Activated CD4-positive, alpha-beta T cell treated with anti-CD3 and anti-CD28 coated beads for 36 hours (primary cell): Measurements from ENCODE around the gene BRSK1. TPM values are rescaled to one million over a fixed set of nuclear protein-coding genes. Genes with fewer than 3 reads are reported as not detected.

Source experiments
- ATAC-seq: fragments of 200-7000 bp; cut with Tn5 transposase; one replicate; pipeline ENCODE4 v1.10.0; 2021; ENCODE audit warnings: mild to moderate bottlenecking, moderate library complexity
- CTCF ChIA-PET: fragments of 350-600 bp; sonication (Branson Sonifier 250); formaldehyde crosslinking; loops from one replicate; lab custom pipeline; 2021; ENCODE audit warnings: antibody characterized with exemption; lab: Charles Lee
- POLR2A ChIA-PET: fragments of 350-600 bp; sonication (Branson Sonifier 250); formaldehyde crosslinking; loops from one replicate; lab custom pipeline; 2021; ENCODE audit warnings: antibody characterized with exemption, inconsistent platforms; lab: Charles Lee
- DNase-seq: peaks from one replicate; pipeline ENCODE4 v3.0.0-alpha.2; 2020
- H3K27ac Mint-ChIP-seq: one replicate; pipeline ENCODE4 v1.8.0; 2021; ENCODE audit warnings: mixed read lengths
- H3K27me3 Mint-ChIP-seq: one replicate; pipeline ENCODE4 v1.8.0; 2021; ENCODE audit warnings: mixed read lengths
- H3K36me3 Mint-ChIP-seq: one replicate; pipeline ENCODE4 v1.8.0; 2021; ENCODE audit warnings: low read depth, mixed read lengths
- H3K4me1 Mint-ChIP-seq: one replicate; pipeline ENCODE4 v1.8.0; 2021; ENCODE audit warnings: mixed read lengths
- H3K4me3 Mint-ChIP-seq: one replicate; pipeline ENCODE4 v1.8.0; 2021; ENCODE audit warnings: mild to moderate bottlenecking, moderate library complexity, mixed read lengths
- H3K9me3 Mint-ChIP-seq: one replicate; pipeline ENCODE4 v1.8.0; 2021; ENCODE audit warnings: low read depth, mixed read lengths
- intact Hi-C, 2 experiments: fragments of 100-400 bp; cut with DNase I in 1 of 2; cut with micrococcal nuclease in 1 of 2; formaldehyde crosslinking; loops; one replicate each; pipeline versions ENCODE4 v1.14.2 to v1.15.1; 2022 to 2024; cut with DNase I, micrococcal nuclease
- microRNA-seq: library from miRNA; unstranded; fragments of <30 nt; microRNA quantifications from one replicate; pipeline ENCODE4 v1.2.0, GENCODE V29; 2021; ENCODE audit warnings: borderline replicate concordance
- total RNA-seq, 2 experiments: library from RNA; stranded (reverse); gene quantifications; one replicate each; pipeline ENCODE4 v1.2.3, GENCODE V29; 2021

The BRSK1 gene
- total RNA-seq, 2 experiments from 2014 or later = 4.1 to 4.5 TPM

DNA sequence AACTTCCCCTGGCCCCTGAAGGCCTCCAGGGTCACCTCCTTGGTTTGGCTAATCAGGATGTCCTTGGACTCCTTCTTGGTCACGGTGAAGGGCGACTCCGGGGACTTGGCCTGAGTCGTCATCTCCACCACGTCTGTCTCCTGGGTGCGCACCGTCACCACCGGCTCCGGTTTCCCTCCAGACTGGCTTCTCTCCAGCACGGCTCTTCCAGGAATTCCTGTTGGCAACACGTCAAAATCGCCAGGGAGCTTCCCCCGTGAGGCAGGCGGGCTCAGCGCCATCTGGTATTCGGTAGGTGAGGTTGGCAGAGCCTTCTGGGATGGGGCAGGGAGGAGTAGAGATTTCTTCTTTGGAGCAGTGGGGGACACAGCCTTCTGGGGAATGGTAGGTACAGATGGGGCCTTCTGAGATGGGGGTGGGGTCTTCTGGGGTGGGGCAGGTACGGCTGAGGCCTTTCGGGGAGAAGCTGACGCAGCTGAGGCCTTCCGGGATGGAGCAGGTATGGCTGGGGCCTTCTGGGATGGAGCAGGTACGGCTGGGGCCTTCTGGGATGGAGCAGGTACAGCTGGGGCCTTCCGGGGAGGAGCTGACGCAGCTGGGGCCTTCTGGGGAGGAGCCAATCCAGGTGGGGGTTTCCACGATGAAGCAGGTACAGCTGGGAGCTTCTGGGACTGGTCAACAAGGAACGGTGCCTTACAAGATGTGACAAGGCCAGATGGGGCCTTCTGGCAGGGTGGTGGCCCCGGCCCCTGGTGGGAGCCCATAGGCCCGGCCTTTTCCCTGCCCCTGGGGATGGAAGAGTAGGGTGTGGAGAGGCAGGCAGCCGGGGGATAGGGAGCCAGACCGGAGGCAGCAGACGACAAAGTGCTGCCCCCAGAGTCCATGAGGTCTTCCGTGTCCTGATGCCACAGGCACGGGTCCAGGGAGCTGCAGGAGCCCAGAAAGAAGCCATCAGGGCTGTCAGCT lies 75.4 kb downstream of the BRSK1 start:
- DNase-seq (no peak), ATAC-seq (no peak)
- Mint-ChIP-seq H3K9me3 (no peaks in the 10 kb centered on the region), H3K27ac (no peak overlapping the region), H3K4me3 (no peak overlapping the region), H3K4me1 (no peaks in the 10 kb centered on the region), H3K27me3 (peaks cover 14% of the 10 kb centered on the region), H3K36me3 (no peaks in the 10 kb centered on the region)
- intact Hi-C loops = no loop called here
- CTCF ChIA-PET = no interaction called here
- POLR2A ChIA-PET = no interaction called here

DNA sequence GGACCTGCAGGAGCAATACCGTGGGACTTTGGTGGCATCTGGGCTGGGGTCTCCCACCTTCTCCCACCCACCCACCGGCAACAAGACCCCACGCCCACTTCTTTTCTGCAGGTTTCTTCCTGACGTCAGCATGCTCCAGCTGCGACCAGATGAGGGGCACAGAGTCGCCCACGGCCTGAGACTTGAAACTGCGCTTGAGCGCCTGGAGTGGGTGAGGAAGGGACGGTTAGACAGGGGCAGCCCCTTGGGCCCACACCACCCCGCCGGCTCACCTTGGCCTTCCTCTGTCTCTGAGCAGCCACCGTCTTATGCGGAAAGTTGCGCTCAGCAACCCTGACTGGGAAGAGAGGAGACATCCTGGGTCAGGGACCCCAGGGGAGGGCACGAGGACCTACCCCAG lies 77.1 kb downstream of the BRSK1 start:
- H3K4me1 Mint-ChIP-seq = no peaks in the 10 kb centered on the region
- peaks cover 9% of the 10 kb centered on the region for H3K27me3 Mint-ChIP-seq
- H3K9me3 Mint-ChIP-seq = no peaks in the 10 kb centered on the region
- ChIA-PET POLR2A (no interaction called here), CTCF (interaction anchor here (0.9 to 1.0 kb wide), 2 partner anchors 12 to 23 kb away, joined by 3 read pairs; no protein-coding TSS in a partner anchor)
- intact Hi-C loops = no loop called here
- no peaks in the 10 kb centered on the region for H3K36me3 Mint-ChIP-seq
- H3K4me3 Mint-ChIP-seq = no peak overlapping the region
- no peak for DNase-seq
- H3K27ac Mint-ChIP-seq = no peak overlapping the region
- ATAC-seq = no peak

Small RNA genes lying within 50 kb of the gene (microRNA-seq; reads per million reads assigned to microRNA genes)
- gene MIR6802 (3.2 reads per million), gene MIR6803 (9.2 reads per million, percentile 28 among the genes with 10 or more reads in this experiment)

Other genes with a start within 250 kb of the BRSK1 start
- gene GP6, start 245.7 kb upstream of the BRSK1 start, total RNA-seq = under 1 TPM in 1 of 2 experiments, not detected in 1; 0.09 TPM
- gene RDH13, start 220.8 kb upstream of the BRSK1 start, total RNA-seq = 10 to 100 TPM; 11.9 to 12.8 TPM
- 1 to 10 TPM; 2.2 to 2.3 TPM for gene EPS8L1, start 208.1 kb upstream of the BRSK1 start, total RNA-seq
- 10 to 100 TPM; 66.1 to 69.8 TPM for gene PPP1R12C, start 166.4 kb upstream of the BRSK1 start, total RNA-seq
- under 1 TPM; 0.47 to 0.50 TPM for gene TNNT1, start 134.8 kb upstream of the BRSK1 start, total RNA-seq
- under 1 TPM in 1 of 2 experiments, not detected in 1; 0.32 TPM for gene TNNI3, start 126.3 kb upstream of the BRSK1 start, total RNA-seq
- gene DNAAF3, start 117.4 kb upstream of the BRSK1 start, total RNA-seq = under 1 TPM; 0.53 to 0.72 TPM
- gene SYT5, start 103.7 kb upstream of the BRSK1 start, total RNA-seq = under 1 TPM in 1 of 2 experiments, not detected in 1; 0.37 TPM
- not detected for gene PTPRH, start 74.5 kb upstream of the BRSK1 start, total RNA-seq
- 1 to 10 TPM; 4.9 to 9.0 TPM for gene TMEM86B, start 55.2 kb upstream of the BRSK1 start, total RNA-seq
- 100 to 1,000 TPM; 177 to 201 TPM for gene PPP6R1, start 25.0 kb upstream of the BRSK1 start, total RNA-seq
- gene HSPBP1, start 3.9 kb upstream of the BRSK1 start, total RNA-seq = 10 to 100 TPM; 41.1 to 45.2 TPM
- gene TMEM150B, start 41.3 kb downstream of the BRSK1 start, total RNA-seq = not detected
- gene KMT5C, start 55.9 kb downstream of the BRSK1 start, total RNA-seq = 10 to 100 TPM; 27.5 to 32.3 TPM
- gene COX6B2, start 70.7 kb downstream of the BRSK1 start, total RNA-seq = under 1 TPM; 0.14 to 0.30 TPM
- not detected for gene GARIN5B, start 79.3 kb downstream of the BRSK1 start, total RNA-seq
- gene IL11, start 86.5 kb downstream of the BRSK1 start, total RNA-seq = under 1 TPM; 0.09 to 0.18 TPM
- gene TMEM190, start 92.8 kb downstream of the BRSK1 start, total RNA-seq = not detected
- 1 to 10 TPM; 5.9 to 6.3 TPM for gene TMEM238, start 100.3 kb downstream of the BRSK1 start, total RNA-seq
- gene RPL28, start 101.9 kb downstream of the BRSK1 start, total RNA-seq = 1,000 to 10,000 TPM; 2,751 to 4,078 TPM
- gene UBE2S, start 123.8 kb downstream of the BRSK1 start, total RNA-seq = 100 to 1,000 TPM; 228 to 342 TPM
- not detected for gene SHISA7, start 159.3 kb downstream of the BRSK1 start, total RNA-seq
- gene ISOC2, start 177.6 kb downstream of the BRSK1 start, total RNA-seq = 10 to 100 TPM; 24.3 to 28.0 TPM
- not detected for gene C19orf85, start 180.8 kb downstream of the BRSK1 start, total RNA-seq
- gene ZNF628, start 192.6 kb downstream of the BRSK1 start, total RNA-seq = 1 to 10 TPM; 5.6 to 6.8 TPM
- gene NAT14, start 201.2 kb downstream of the BRSK1 start, total RNA-seq = 10 to 100 TPM in 1 of 2 experiments, 1 to 10 TPM in 1; 8.2 to 14.8 TPM
- under 1 TPM; 0.32 to 0.34 TPM for gene SSC5D, start 204.4 kb downstream of the BRSK1 start, total RNA-seq